SIG-M5 treated with dmso at 0.1 percent for 504 hours (cell line): ENCODE measurements around the gene LSM14B.
"Not testable (repeated sequence)": the region's sequence is repeated elsewhere in the genome, so short reads cannot be mapped to it uniquely, and the experiment has no call there.

ENCODE experiments used
- DNase-seq: peaks from one replicate; lab custom pipeline; 2025; ENCODE audit not compliant: unreplicated experiment; lab: John Stamatoyannopoulos, UW

Gene LSM14B

DNA sequence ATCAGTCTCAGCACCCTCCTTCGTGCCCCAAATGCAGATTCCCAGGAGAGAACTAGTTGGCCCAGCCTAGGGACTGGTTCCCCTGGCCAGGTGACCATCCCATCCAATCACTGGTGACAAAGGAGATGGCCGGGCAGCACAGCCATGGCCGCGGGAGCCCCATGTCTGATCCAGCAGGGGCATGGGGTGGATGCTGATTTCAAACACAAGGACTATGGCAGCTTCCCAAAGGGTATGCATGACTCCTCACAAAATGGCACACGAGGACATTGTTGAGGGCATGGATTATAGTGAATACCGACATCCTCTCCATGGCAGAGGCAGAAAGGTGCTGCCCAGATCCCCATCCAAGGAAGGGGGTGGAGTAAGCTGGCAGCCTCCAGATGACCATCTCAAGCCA, 9.9 kb upstream of the LSM14B start:
- no peak for DNase-seq

DNA sequence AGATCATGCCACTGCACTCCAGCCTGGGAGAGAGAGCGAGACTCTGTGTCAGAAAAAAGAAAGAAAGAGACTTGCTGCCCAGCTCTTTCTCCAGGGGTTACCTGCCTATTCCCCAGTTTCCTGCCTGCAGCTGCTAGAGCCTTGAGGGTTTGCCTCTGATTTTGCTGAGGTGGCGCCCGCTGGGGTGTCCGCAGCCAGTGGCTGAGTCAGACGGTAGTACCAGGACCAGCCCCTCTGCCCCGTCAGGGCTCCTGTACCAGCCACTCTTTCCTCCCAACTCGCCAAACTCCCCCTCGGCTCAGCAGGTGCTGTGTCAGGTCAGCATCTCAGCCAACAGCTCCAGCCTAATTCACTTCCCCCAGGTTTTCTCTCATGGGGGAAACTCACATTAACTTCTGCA, 7.4 kb upstream of the LSM14B start:
- DNase-seq = no peak

DNA sequence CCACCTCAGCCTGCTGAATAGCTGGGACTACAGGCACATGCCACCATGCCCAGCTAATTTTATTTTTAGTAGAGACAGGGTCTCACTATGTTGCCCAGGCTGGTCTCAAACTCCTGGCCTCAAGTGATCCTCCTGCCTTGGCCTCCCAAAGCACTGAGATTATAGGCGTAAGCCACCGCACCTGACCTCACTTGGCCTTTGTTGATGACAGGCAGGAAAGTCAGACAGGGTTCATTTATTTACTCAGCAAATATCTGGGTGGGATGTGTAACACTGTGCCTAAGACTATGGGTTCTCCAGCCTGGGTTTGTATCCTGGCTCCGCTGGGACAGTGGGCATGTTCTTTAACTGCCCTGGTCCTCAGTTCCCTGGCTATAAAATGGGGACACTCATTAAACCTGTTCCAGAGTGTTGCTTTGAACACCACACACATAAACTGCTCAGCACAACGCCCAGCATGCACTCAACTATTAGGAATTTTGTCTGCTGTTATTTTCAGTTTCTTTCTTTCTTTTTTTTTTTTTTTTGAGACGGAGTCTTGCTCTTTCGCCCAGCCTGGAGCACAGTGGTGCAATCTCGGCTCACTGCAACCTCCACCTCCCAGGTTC, 6.4 kb upstream of the LSM14B start:
- DNase-seq = not testable (repeated sequence)

DNA sequence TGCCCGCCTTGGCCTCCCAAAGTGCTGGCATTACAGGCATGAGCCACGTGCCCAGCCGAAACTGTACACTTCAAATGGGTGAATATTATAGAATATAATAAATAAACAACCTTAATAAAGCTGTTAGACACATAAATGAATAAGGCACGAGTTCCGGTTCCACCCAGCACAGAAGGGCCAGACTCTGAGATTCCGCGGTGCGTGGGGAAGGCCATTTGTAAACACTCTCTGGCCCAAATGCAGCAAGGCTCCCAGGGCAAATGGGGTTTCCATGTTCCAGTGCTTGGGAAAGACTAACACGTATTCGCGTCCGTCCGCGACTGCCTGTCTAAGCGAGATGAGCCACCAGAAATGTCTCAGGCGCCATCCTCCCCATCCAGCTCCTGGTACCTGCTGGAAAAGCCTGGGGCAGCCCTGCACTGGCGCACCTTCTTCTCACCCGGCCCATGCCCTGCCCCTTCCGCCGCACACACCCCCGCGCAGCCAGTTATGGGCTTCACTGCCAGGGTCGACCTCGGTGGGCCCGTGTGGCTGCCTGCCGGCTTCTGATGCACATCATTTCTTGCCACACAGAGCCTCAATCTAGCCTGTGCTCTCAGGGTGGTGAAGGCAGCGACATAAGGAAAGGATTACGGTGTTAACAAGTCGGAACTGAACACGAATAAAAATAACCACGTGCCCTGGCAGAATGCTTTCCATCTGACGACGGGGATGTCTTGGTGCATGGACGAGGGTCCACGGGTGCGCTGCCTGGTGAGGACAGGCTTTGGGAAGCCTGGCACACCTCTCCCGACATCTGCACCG, 5.5 kb upstream of the LSM14B start:
- no peak for DNase-seq

DNA sequence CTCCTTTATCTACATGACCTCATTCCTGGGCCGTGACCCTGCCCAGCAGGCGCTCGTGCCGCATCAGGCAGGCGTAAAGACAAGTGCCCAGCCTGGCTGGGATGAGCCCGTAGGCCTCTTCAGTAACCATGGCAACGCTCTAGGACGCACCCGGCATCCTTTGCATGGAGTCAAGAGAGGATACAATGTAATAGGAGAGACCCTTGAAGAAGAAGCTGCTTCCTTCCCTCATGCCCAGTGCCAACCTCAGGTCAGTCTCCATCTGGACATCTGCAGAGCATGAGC, 5.0 kb upstream of the LSM14B start:
- DNase-seq = no peak

DNA sequence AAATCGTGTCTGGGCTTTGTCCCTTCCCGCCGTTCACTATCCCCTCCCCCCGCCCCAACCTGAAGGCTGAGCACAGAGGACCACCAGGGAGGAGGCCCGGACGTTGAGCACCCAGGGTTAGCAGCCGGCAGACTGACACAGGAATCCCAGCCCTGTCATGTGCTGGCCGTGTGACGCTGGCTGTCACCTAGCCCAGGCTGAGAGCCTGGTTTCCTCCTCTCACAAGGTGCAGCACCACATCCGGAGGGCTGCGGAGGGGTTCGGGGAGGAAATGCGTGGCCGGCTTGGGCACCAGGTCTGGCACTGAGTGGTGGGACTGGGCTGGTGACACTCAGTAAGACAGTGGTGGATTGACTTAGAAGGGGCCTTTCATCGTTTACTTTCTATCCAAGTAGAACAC, 4.6 kb upstream of the LSM14B start:
- DNase-seq = no peak

DNA sequence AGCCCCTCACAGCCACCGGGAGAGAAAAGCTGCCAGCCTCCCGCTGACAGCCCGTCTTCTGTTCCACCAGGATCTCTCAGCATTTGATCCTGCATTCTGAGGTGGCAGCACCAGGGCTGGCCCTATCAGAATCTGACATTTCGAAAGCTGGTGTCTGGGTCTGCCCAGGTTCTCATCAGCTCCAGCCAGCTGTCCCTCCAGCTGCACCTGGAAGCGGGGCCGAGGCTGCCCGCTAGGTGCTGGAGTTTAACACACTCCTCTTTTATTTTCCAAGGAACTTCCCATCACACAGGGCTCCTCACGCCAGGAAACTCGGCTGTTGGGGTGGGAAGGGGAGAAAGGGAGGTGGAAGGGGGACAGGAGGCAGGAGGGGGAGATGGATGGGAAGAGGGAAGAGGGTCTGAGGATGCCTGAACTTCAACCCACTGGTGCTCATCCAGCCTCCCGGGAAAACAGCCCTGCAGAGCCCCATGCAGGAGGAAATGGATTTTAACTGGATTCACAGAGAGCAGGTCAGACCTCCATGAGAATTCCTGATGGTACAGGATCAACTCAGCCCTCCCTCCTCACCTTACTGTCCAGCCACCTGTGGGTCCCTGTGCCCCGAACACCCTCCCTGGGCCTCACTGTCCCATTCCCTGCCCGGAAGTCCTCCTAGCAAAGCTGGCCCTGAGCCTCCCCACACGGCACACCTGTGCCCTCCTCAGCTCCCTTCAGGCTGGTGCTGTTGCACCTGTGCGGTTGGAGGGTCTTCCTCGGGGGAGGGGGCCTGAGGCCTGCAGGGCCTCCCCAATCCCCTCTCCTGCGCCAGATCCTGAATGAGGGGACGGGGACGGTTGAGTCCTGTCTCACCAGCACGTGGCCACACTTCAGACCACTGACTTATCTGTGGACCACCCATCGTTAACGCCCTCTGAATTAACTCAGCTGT, 3.9 kb upstream of the LSM14B start:
- no peak for DNase-seq

DNA sequence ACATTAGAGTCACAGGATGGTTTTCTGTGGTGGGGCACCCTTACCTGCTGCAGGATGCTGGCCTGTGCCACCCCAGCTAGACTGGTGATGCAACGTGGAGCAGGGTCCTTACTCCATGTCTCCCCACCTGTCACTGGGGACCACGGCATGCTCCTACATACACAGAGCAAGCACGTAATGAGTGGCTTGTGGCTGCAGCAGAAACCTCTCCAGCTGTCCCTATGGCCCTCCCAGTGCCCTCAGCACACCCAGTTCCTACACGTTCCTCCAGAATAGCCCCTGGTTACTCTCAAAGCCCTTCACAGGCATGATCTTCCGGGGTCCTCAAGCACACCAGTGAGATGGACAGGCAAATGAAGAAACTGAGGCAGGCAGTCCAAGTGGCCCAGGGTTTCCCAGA, 3.2 kb upstream of the LSM14B start:
- no peak for DNase-seq

DNA sequence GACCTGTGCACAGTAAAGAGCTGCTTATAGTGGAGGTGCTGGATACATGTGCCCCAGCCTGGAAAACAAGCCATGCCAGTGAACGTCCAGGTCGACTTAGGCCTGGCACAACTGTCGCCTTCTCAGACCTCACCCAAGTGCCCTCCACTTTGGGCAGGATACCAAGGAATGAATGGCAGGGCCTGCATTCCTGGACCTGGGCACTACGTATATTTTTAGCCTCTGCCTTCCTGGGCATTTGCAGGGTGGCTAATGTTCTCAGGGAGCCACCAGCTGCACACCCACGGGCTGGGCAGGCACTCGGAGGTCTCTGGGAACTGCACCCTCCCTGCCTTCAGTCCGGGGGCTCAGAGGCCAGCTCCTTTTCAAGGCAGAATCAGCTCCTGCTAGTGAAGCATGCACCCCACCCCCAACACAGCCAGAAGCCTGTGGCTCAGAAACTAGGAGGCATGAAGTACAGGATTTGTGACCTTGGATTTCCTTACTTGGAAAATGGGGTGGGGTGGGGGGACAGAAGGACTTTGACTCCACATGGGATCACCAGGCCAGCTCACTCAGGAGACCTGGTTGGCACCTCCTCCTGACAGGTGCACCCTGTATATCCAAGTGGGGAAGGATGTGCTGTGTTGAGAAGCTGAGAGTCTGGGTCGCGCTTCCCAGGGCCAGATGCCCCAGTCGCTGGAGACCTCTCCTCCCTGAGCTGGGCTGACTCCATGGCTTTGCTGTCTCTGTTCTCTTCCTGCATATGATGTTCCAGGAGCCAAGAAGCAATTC, 2.5 kb upstream of the LSM14B start:
- no peak for DNase-seq

DNA sequence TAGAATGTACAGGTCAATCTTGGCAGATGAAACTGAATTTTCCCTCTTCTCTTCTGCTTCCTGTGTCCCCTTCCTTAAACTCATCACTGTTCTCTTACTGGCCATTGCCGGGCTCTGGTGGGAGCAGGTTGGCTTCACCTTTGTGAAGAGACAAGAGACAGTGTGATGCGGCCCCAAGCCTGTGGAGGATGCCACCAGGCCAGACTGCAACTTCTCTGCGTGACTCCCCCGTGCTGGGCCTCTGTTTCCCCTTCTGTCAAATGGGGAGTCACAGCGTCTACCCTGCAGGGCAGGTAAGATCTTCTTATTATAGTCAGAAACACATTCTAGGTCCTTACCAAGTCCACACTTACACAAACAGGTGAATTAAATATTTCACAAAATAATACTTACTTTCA, 1.9 kb upstream of the LSM14B start:
- no peak for DNase-seq

DNA sequence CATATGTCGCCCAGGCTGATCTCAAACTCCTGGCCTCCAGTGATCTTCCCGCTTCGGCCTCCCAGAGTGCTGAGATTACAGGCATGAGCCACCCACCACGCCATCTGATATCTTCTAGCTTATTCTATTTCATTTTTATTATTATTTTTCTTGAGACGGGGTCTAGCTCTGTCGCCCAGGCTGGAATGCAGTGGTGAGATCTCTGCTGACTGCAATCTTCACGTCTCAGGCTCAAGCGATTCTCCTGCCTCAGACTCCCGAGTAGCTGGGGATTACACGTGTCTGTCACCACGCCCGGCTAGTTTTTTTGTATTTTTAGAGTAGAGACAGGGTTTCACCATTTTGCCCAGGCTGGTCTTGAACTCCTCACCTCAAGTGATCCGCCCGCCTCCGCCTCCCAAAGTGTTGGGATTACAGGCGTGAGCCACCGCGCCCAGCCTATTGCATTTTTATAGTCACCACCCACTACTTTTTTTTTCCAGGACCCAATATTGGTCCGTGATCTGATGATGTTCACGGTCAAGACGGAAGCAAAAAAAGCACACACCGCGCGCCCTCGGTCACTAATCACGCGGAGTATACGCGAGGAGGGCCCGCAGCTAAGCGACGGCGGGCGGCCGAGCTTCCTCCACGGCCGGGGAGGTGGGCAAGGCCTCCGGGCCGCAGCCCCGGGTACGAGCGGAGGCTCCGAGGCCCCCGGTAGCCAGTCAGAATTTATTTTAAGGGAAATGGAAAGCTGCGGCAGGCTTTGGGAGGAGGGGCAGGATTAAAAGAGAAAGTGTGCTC, 1.1 kb upstream of the LSM14B start:
- peak; percentile 81 for DNase-seq

DNA sequence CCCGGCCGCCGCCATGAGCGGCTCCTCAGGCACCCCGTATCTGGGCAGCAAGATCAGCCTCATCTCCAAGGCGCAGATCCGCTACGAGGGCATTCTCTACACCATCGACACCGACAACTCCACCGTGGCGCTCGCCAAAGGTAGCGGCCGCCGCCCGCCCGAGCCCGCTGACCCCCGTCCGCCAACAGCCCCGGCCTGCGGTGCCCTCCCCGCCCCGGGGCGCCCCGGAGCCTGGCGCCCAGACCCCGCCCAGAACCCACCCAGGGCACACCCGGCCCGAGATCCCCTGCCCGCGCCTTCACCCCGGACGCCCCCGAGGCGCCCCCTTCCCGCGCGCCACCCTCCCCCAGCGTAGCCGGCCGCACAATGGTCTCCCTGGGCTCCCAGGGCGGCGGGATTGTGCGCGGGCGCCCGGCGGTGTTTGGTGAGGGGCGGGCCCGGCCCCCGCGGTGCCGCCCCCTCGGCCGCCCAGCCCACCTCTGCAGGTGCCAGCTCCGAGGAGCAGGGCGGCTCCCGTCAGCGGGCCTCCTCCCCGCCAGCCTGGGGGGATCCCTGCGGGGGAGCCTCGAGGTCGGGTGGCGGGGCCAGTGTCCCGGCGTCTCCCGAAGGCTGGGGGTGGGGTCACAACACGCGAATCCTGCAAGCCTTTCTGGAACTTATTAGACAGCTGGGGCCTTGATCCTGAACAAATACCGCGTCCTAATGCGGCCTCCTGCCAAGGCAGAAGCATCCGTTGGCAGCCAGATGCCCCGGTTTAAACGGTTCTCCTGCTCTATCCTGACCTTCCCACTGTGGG, 577 bp downstream of the LSM14B start:
- peak; percentile 26 for DNase-seq

DNA sequence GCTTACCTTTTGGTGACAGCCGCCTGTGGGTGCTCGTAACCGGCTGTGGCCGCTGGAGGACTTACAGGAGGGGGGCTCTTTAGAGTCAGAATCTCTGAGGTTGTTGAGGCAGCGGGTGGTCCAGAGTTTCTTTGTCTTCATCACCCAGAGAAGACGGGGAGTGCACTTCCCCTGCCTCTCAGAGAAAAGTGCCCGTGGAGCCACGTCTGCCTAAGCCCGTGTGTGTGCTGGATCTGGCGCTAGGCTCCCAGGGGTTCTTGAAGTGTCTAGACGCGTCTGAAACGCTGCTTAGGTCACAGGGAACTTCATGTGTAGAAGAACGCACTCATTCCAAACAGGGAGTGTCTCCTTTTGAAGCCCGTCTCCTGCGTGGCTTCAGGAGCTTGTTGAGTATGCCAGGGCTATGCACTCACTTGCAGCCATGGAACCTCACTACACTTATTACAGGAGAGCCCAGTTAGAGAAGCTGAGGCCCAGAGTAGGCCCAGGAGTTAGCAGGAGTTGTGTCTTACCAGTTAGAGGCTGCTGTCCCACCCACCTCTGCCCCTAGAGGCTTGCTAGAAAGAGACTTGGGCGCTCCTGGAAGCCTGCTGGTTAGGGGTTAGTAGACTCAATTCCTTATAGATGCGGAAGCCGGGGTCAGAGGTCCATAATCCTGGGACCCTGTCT, 1.3 kb downstream of the LSM14B start:
- DNase-seq = peak; percentile 64

DNA sequence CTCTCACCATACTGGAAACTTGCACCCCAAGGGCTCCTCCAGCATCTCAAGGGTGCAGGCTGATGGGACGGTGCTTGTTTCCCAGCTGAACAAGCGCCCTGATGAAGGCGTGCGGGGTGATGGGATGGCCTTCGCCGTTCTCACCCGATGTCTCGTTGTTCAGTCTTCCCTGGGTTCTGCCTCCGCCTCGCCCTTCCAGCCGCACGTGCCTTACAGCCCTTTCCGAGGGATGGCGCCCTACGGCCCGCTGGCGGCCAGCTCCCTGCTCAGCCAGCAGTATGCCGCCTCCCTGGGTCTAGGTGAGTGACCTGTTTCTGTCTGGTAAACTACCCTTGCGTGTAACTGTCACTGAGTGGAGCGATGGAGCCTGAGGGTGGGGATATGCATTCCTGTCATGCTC, 3.9 kb downstream of the LSM14B start:
- DNase-seq = no peak

DNA sequence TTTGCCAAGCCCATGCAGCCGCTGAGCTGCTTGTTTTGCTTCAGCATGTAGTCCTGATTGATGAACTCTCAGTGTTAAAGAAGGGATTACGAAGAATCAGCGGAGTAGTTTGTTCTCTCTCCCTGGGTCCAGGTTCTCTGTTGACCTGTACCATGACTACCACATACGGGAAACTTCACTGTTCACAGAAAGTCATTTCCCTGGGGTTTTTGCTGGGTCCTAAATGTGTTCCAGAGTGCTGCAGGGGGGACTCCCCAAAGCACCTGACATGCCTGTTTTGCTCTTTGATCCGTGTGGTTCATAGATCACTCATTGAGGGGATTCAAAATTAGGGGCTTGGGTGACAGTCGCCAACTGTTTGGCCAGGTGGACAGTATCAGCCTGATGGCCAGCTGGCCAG, 5.5 kb downstream of the LSM14B start:
- DNase-seq = no peak

DNA sequence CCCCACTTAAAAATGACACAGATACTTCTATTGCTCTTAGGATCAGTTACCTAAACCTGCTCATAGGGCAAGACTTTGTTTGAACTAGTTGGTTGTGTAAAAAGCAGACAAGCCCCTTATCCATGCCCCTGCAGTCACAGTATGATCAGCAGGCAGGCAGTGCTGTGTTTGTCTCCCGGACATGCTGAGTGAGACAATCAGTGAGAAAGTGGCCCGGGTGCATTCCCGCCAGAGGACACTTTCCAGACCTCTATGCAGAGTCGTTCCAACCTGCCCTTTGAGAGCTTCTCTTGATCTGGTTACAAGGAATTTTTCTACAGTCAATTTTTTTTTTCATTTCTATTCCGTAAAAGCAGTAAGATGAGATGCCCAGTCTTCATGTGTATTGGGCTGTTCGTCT, 6.2 kb downstream of the LSM14B start:
- DNase-seq = no peak

DNA sequence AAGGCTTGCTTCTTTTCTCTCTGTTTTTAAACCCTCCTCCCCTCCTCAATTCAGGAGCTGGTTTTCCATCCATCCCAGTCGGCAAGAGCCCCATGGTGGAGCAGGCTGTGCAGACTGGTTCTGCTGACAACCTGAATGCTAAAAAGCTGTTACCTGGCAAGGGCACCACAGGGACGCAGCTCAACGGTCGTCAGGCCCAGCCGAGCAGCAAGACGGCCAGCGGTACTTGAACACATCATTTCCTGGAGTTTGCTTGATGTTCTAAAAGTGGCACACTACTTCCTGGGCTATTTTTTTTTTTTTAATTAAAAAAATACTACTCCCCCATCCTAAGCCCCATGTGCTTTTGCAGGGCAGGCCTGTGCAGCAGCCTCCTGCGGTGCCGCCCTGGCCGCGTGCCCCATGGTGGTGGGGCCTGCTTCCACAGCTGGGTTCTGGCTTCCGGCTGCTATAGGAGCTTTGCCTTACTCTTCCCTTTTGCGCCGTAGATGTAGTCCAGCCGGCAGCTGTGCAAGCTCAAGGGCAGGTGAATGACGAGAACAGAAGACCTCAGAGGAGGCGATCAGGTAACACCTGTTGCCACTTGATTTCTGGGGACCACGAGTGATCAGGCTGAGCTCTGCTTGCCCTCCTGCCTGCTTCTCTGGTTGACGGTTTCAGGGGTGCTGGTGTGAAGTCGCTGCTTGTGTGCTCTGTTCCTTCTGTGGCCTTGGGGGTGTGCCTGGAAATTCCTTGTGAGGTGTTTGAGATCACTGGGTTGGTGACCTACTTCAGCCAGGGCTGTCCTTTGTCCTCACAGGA, 7.7 kb downstream of the LSM14B start:
- DNase-seq = no peak

DNA sequence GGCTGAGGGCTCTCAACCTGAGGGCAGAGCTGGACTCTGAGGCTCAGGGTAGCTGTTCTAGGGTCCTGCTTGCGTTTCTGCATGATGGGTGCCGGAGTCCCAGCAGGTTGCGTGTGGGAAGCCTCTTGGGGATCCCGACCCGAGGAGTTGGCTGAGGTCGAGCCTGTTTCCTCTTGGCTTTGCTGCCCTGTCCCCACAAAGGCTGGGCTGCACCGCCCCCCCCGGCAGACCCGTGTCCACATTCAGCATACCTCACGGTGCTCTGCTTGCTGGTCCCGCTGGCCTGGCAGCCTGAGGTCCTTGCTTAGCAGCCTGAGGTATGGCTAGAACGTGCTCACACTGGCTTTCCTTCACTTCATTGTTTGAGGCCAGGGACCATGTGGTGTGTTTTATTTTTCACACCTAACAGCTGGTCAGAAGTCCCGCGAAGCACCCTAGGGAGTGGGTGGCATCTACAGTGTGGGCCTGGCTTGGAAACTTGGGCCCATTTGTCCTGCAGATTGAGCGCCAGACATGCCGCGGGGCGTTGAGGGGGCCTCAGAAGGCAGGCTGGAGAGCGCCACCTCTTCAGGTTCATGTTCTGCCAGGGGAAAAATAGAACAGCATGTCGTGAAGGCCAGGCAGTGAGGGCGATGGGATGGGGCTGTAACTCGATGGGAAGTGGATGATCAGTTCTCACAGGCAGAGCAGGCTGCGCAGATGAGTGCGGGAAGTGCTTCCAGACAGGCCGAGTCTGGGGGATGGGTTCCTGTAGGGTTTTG, 9.5 kb downstream of the LSM14B start:
- no peak for DNase-seq
